Fibroblast of pulmonary artery (primary cell): Measurements from ENCODE around the gene VANGL1.

ENCODE experiments used
- DNase-seq: peaks from one replicate; pipeline ENCODE4 v3.0.0-alpha.2; 2010; ENCODE audit warnings: low read depth
- H3K4me3 ChIP-seq: replicated peaks from 2 replicates; pipeline ENCODE4 v1.5.1; 2011; ENCODE audit warnings: low read depth, mild to moderate bottlenecking, control low read depth, low read length, moderate library complexity
- TF ChIP-seq, protein P1 (sequence below): IDR thresholded peaks from 2 replicates; pipeline ENCODE4 v1.5.1; 2011; ENCODE audit warnings: mild to moderate bottlenecking, control low read depth, low read length, inconsistent platforms; ENCODE audit errors: missing control alignments

VANGL1 gene

DNA sequence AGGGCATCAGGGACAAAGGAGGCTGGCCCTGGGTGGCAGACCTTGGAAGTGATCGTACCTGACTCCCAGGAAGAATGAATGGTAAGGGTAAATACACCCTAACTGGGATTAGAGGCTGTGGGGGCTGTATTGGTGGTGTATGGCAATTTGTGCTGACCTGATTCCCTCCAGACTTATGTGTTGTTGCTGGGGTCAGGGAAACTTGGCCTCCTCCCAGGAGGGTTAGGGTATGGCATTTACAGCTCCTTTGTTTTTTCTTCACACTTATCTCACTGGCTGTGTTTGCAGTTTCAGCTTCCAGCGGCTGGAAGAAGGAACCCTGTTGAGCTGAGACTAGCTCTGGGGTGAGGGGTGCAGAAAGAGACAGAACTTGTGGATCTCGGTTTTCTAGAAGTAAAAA is 8.2 kb downstream of the VANGL1 start:
- TF ChIP-seq, protein P1, sequence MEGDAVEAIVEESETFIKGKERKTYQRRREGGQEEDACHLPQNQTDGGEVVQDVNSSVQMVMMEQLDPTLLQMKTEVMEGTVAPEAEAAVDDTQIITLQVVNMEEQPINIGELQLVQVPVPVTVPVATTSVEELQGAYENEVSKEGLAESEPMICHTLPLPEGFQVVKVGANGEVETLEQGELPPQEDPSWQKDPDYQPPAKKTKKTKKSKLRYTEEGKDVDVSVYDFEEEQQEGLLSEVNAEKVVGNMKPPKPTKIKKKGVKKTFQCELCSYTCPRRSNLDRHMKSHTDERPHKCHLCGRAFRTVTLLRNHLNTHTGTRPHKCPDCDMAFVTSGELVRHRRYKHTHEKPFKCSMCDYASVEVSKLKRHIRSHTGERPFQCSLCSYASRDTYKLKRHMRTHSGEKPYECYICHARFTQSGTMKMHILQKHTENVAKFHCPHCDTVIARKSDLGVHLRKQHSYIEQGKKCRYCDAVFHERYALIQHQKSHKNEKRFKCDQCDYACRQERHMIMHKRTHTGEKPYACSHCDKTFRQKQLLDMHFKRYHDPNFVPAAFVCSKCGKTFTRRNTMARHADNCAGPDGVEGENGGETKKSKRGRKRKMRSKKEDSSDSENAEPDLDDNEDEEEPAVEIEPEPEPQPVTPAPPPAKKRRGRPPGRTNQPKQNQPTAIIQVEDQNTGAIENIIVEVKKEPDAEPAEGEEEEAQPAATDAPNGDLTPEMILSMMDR: no peak
- no peak overlapping the region for H3K4me3 ChIP-seq
- no peak for DNase-seq

DNA sequence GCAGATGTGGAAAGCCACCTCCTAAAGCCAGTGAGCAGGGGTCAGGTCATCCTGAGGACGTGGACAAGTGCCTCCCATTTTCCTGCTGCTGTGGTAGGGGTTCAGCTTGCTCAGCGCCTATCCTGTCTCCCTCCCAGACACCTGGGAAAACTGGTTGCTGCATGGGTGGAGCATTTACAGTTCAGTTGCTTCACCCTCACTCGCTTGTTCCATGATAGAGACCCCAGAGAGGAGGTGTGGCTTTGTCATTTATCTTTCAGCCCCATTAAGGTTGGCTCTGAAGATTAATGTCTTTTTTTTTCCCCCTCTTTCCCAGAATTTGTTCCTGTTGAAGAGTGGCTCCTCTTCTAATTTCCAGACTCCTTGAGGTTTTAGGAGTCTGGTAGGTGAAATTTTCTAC is 9.2 kb downstream of the VANGL1 start:
- H3K4me3 ChIP-seq: no peak overlapping the region
- DNase-seq: no peak
- TF ChIP-seq, protein P1: no peak

DNA sequence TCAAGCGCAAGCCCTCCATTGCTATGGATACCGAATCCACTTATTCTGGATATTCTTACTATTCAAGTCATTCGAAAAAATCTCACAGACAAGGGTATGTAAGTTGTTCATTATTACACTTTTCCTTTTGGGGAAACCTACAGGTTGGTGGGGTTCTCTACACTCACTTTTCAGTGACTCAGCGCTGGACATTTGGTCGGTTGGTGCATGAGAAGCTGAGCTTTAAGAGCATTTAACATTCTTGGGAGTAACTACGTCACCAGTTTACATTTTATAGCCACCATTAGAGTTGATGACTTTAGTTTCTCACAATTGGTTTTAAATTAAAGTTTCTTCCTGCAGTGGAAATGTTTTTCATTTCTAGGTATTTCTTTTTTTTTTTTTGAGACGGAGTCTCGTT is 9.6 kb downstream of the VANGL1 start:
- DNase-seq: no peak
- no peak overlapping the region for H3K4me3 ChIP-seq
- TF ChIP-seq, protein P1: no peak

DNA sequence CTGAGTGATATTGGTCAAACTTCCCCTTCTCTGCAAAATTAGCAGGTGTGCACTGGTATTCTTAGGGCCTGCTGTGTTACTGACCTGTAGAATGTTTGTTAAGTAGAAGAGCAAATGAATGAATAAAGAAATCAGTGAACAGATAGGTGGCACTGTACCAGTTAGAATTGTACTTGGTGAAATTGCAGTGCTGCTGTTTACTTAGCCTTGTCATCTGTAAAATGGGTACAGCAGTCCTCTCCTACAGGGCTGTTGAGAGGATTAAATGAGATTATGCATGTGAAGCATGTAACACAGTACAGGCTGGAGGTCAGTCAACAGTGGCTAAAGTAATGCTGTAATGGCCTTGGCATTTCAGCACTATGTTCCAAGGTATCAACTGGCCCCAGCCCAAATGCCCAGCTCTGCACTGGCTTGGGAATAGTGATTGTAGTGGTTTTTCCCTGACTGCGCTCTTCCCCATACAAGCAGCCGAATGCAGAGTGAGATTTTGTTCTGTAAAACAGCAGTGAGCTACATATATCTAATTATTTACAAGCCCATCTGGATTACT is 10.5 kb downstream of the VANGL1 start:
- no peak for DNase-seq
- TF ChIP-seq, protein P1: no peak
- H3K4me3 ChIP-seq: no peak overlapping the region

DNA sequence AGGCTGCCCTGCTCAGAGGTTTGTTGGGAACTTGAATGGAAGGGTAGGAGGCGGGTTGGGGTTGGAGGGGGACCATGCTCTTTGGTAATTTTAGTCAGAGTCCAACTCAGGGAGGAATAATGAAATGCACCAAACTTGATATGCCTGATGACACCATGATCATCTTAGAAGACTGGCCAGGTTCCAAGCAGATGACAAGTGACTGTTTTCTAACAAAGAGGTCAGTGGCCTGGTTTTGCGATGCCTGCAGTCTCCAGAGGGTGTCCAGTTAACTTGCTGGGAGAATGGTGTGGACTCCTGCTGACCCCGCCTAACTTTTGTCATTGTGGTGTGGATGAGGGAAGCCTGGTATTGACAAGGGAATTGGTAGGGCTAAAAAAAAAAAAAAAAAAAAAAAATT is 12.4 kb downstream of the VANGL1 start:
- DNase-seq: no peak
- H3K4me3 ChIP-seq: no peak overlapping the region
- TF ChIP-seq, protein P1: no peak

DNA sequence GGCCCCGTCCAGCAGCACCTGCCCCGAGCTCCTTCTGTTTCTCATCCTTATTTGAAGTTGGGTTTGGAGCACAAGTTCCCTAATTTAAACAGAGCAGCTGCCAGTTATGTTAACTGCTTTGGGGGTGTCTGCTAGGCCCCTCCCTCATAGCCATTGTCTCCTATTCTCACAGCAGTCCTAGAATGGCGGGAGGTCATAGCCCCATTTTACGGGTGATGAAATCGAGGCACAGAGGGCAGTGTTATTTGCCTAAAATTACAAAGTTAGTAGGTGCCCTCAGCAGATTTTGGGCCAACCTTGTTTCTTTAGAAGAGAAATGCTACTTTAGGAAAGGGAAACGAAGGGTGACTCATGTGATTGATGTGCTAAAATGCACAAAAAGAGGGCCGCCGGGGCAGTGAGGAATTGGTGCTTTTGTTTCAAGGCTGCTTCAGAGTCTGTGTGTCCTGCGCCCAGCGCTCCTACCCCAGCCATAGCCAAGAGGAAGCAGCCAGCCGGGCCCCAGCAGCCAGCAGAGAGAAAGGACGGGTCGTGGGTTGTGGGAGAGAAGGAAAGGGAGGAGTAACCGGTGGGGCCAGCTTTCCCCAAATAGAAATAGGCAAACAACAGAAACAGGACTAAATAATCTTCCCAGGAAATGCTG is 13.0 kb downstream of the VANGL1 start:
- H3K4me3 ChIP-seq: no peak overlapping the region
- DNase-seq: peak; percentile 54
- TF ChIP-seq, protein P1: no peak

DNA sequence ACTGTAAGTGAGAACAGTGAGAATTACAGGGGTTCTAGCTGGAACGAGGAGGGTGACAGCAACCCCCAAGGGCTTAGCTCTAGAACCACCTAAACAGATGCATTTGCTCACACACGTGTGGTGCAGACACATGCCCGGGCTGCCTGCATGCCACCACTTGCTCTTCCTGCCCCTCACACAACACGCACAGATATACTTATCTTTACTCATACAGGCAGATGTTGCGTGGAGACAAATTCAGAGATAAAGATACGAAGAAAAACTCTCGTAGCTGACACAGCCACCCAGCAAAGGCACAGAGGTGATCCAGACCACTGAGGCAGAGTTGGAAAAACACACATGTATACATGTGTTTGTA is 13.5 kb downstream of the VANGL1 start:
- no peak overlapping the region for H3K4me3 ChIP-seq
- no peak for DNase-seq
- TF ChIP-seq, protein P1: no peak
